ENCODE results near the gene BGN.
A peak's percentile ranks its signal among the peaks of the same experiment; 100 is the strongest.

Gene BGN

DNA sequence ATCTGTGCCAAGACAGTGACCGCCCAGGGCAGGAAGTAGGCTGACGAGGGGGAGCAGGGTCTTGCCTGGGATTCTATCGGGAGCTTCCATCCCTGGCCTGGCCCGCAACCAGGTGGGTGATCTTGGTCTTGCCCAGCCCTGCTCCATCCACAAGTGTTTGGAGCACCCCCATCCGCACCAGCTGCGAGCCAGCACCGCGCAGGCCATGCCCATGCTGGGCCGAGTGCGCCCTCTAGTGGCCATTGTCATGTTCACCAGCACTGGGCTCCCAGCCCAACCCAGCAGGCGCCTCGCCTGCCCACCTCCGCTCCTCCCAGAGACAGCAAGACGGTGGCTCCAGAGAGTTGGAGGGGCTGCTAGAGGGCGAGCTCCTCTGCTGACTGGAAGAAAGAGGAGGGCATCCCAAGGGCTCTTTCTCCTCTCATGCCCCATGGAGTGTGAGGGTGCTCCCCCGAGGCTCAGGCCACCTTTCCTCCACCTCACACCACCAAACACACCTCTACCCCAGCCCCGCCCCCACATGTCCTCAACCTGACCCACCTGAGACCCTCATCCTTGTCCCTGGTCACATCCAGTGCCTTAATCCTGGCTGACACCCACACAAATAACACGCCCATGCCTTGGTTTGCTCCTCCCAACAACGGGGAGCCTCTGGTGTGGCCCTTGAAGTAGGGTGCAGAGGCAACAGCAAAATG, 12.9 kb downstream of the BGN start:
- TF ChIP-seq PAX5 (IDR thresholded peaks at IDR 0.05; ENCODE audit: insufficient read depth, low read length, severe bottlenecking): no peak
- TF ChIP-seq POLR2A (IDR thresholded peaks at IDR 0.05; ENCODE audit: low read depth, low read length): no peak
- TF ChIP-seq SPI1 (IDR thresholded peaks at IDR 0.05; ENCODE audit: low read depth, low read length): no peak
- TF ChIP-seq POLR2AphosphoS5 (IDR thresholded peaks at IDR 0.05; ENCODE audit: low read depth, low read length): no peak
- no peak for TF ChIP-seq TAF1 (IDR thresholded peaks at IDR 0.05; ENCODE audit: low read depth, low read length)
- no peak for TF ChIP-seq POU2F2 (IDR thresholded peaks at IDR 0.05; ENCODE audit: low read depth, low read length)
- DNase-seq (ENCODE audit: insufficient read length, low spot score) (peak; percentile 95), FAIRE-seq (peak; percentile 100)

DNA sequence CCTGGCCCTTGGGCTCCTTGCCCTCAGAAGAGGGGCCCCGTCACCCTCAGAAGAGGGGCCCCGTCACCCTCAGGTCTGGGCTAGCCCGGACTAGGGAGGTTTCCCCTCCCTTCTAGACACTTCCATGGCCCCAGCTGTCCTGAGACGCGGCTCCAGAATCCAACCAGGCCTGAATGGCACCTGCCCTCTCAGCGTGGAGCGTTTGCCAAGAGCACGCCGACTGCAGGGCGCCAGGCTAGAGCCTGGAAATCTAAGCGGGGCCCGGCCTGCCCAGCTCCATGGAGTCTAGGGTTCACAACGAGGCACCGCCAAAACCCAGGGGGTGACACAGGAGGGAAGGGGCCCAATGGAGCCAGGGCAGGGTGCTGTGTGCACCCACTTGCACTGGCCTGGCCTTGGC, 14.8 kb downstream of the BGN start:
- FAIRE-seq (no peak), DNase-seq (ENCODE audit: insufficient read length, low spot score) (no peak)
- TF ChIP-seq POLR2AphosphoS5 (IDR thresholded peaks at IDR 0.05; ENCODE audit: low read depth, low read length) (no peak), POU2F2 (IDR thresholded peaks at IDR 0.05; ENCODE audit: low read depth, low read length) (no peak), TAF1 (IDR thresholded peaks at IDR 0.05; ENCODE audit: low read depth, low read length) (no peak), SPI1 (IDR thresholded peaks at IDR 0.05; ENCODE audit: low read depth, low read length) (no peak), POLR2A (IDR thresholded peaks at IDR 0.05; ENCODE audit: low read depth, low read length) (no peak), PAX5 (IDR thresholded peaks at IDR 0.05; ENCODE audit: insufficient read depth, low read length, severe bottlenecking) (no peak)

DNA sequence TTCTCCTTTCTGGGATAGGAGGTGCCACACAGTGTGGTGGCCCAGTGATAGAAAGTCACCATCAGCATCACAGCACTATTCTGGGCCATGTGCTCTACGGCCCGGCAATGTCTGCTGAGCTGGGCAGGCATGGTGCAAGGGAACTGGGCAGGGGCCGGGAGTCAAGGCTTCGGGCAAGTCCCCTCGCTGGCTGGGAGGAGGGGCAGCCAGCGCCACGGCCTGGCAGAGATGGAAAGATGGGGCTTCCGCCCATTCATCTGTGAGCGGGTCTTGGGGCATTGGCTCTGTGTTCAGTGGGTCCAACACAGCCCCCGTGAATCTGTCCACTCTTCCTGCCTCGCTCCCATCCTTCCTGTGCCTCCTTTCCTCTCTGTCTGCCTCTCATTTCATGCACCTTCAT, 15.6 kb downstream of the BGN start:
- FAIRE-seq (no peak), DNase-seq (ENCODE audit: insufficient read length, low spot score) (no peak)
- no peak for TF ChIP-seq POLR2A (IDR thresholded peaks at IDR 0.05; ENCODE audit: low read depth, low read length)
- TF ChIP-seq SPI1 (IDR thresholded peaks at IDR 0.05; ENCODE audit: low read depth, low read length): no peak
- TF ChIP-seq POLR2AphosphoS5 (IDR thresholded peaks at IDR 0.05; ENCODE audit: low read depth, low read length): no peak
- TF ChIP-seq POU2F2 (IDR thresholded peaks at IDR 0.05; ENCODE audit: low read depth, low read length): no peak
- TF ChIP-seq PAX5 (IDR thresholded peaks at IDR 0.05; ENCODE audit: insufficient read depth, low read length, severe bottlenecking): no peak
- no peak for TF ChIP-seq TAF1 (IDR thresholded peaks at IDR 0.05; ENCODE audit: low read depth, low read length)

DNA sequence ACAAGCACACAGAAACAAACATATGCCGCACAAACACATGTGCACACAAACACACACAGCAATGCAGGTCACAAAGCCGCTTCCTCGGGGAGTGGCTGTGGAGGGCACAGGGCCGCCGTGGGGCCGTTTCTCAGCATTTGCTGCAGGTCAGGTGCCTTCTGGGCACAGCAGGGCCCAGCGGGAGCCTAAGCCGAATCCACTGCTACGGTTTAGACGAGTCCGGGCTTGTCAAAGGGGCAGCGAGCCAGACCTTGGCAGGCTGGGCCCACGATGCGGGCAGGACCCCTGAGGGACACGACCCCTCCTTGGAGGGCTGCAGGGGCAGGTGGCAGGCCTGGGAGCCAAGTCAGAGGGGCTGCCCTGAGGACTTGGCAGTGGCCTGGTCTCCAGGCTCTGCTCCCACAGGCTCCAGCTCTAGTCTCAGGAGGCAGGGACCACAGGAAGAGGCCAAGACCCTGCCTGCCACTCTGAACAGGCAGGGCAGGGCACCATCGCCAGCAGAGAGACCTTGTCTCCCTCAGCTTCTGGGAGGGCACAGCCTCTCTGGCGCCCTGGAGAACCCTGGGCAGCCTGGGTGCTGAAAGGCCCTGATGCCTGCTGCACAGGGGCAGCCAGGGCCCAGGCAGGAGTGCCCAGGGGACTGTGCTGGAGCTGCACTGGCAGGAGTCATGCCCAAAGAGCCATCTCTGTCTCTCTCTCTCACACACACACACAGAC, 17.2 kb downstream of the BGN start:
- TF ChIP-seq POLR2AphosphoS5 (IDR thresholded peaks at IDR 0.05; ENCODE audit: low read depth, low read length) (no peak), TAF1 (IDR thresholded peaks at IDR 0.05; ENCODE audit: low read depth, low read length) (no peak), PAX5 (IDR thresholded peaks at IDR 0.05; ENCODE audit: insufficient read depth, low read length, severe bottlenecking) (no peak), SPI1 (IDR thresholded peaks at IDR 0.05; ENCODE audit: low read depth, low read length) (no peak), POU2F2 (IDR thresholded peaks at IDR 0.05; ENCODE audit: low read depth, low read length) (no peak), POLR2A (IDR thresholded peaks at IDR 0.05; ENCODE audit: low read depth, low read length) (no peak)
- no peak for FAIRE-seq
- no peak for DNase-seq (ENCODE audit: insufficient read length, low spot score)

DNA sequence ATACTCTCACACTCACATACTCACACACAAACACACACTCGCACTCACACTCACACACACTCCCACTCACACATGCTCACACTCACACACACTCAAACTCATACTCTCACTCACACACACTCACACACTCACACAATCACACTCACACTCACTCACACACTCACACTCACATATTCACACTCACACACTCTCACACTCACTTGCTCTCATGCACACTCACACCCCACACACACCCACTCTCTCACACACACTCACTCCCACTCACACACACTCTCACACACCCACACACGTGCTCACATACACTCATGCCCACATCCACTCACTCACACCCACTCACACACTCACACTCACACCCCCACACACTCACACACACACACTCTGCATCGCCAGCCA, 17.7 kb downstream of the BGN start:
- TF ChIP-seq SPI1 (IDR thresholded peaks at IDR 0.05; ENCODE audit: low read depth, low read length): no peak
- TF ChIP-seq PAX5 (IDR thresholded peaks at IDR 0.05; ENCODE audit: insufficient read depth, low read length, severe bottlenecking): no peak
- TF ChIP-seq POLR2AphosphoS5 (IDR thresholded peaks at IDR 0.05; ENCODE audit: low read depth, low read length): no peak
- no peak for TF ChIP-seq POLR2A (IDR thresholded peaks at IDR 0.05; ENCODE audit: low read depth, low read length)
- TF ChIP-seq TAF1 (IDR thresholded peaks at IDR 0.05; ENCODE audit: low read depth, low read length): no peak
- TF ChIP-seq POU2F2 (IDR thresholded peaks at IDR 0.05; ENCODE audit: low read depth, low read length): no peak
- DNase-seq (ENCODE audit: insufficient read length, low spot score): no peak
- peak; percentile 89 for FAIRE-seq

DNA sequence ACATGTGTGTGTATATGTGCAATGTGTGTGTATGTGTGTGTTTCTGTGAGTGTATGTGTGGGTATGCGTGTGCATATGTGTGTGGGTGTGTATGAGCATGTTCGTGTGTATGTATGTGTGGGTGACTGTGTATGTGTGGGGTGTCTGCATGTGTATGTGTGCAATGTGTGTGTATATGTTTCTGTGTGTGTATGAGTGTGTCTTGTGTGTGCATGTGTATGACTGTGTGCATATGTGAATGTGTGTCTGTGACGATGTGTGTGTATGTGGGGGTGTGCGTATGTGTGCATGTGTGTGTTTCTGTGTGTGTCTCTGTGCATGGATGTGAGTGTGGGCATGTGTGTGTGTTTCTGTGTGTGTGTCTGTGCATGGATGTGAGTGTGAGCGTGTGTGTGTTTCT, 18.5 kb downstream of the BGN start:
- DNase-seq (ENCODE audit: insufficient read length, low spot score) (no peak), FAIRE-seq (no peak)
- TF ChIP-seq PAX5 (IDR thresholded peaks at IDR 0.05; ENCODE audit: insufficient read depth, low read length, severe bottlenecking) (no peak), POU2F2 (IDR thresholded peaks at IDR 0.05; ENCODE audit: low read depth, low read length) (no peak), SPI1 (IDR thresholded peaks at IDR 0.05; ENCODE audit: low read depth, low read length) (no peak), POLR2AphosphoS5 (IDR thresholded peaks at IDR 0.05; ENCODE audit: low read depth, low read length) (no peak), POLR2A (IDR thresholded peaks at IDR 0.05; ENCODE audit: low read depth, low read length) (no peak), TAF1 (IDR thresholded peaks at IDR 0.05; ENCODE audit: low read depth, low read length) (no peak)

DNA sequence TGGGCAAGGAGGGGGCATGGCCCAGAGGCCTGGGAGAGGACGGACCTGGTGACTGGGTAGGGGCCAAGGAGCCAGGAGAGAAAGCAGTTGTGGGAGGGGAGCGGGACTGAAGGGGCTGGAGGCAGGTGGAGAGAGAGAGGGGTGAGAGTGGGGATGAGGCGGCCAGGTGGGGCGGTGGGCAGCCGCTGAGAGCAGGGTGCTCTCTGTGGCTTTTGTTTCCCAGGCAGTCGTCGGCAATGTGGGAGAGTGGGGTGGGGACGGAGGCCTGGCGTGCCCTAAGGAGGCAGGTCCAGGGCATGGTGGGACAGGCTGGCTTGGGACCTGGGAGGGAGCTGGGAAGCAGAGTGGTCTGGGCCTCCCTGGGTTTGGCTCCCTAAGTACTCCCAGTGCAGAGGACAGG, 19.5 kb downstream of the BGN start:
- FAIRE-seq: no peak
- no peak for TF ChIP-seq POLR2AphosphoS5 (IDR thresholded peaks at IDR 0.05; ENCODE audit: low read depth, low read length)
- no peak for TF ChIP-seq TAF1 (IDR thresholded peaks at IDR 0.05; ENCODE audit: low read depth, low read length)
- no peak for TF ChIP-seq POU2F2 (IDR thresholded peaks at IDR 0.05; ENCODE audit: low read depth, low read length)
- no peak for TF ChIP-seq SPI1 (IDR thresholded peaks at IDR 0.05; ENCODE audit: low read depth, low read length)
- no peak for TF ChIP-seq PAX5 (IDR thresholded peaks at IDR 0.05; ENCODE audit: insufficient read depth, low read length, severe bottlenecking)
- TF ChIP-seq POLR2A (IDR thresholded peaks at IDR 0.05; ENCODE audit: low read depth, low read length): no peak
- DNase-seq (ENCODE audit: insufficient read length, low spot score): no peak

DNA sequence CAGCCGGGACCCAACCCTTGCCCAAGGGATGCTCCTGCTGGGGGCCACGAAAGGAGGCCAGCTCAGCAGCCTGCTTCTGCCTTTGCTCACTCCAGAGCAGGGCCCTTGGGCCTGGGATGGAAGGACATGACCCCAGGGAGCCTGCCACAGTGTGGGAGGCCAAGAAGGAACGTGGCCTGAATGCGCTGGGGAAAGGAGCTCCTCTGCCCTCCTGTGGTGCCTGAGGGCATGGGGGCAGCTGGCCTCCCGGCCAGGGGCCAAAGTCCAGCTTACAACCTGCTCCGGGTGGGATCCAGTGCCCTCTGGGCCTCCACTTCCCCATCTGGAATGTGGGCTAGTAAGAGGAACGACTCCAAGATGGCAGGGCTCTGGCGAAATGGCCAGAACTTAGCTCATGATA, 20.7 kb downstream of the BGN start:
- no peak for FAIRE-seq
- TF ChIP-seq POU2F2 (IDR thresholded peaks at IDR 0.05; ENCODE audit: low read depth, low read length) (no peak), SPI1 (IDR thresholded peaks at IDR 0.05; ENCODE audit: low read depth, low read length) (no peak), POLR2A (IDR thresholded peaks at IDR 0.05; ENCODE audit: low read depth, low read length) (no peak), TAF1 (IDR thresholded peaks at IDR 0.05; ENCODE audit: low read depth, low read length) (no peak)
- DNase-seq (ENCODE audit: insufficient read length, low spot score): no peak

DNA sequence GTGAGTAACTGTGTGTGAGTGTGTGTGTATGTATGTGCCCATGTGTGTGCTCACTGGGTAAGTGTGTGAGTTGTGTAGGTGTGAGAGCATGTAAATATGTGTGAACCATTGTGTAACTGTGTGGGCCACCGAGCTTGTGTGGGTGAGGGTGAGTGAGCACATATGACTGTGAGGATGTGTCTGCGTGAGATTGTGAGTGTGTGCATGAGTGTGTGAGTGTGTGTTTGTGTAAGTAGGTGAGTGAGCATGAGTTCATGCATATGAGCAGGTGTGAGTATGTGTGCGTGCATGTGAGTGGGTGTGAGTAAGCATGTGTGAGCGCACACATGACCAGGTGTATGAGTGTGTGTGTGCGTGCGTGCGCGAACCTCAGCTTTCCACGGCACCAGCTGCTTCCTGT, 21.3 kb downstream of the BGN start:
- peak; percentile 76 for FAIRE-seq

More for the DNA sequence above, 21.3 kb downstream of the BGN start:
- DNase-seq (ENCODE audit: insufficient read length, low spot score): no peak
- TF ChIP-seq SPI1 (IDR thresholded peaks at IDR 0.05; ENCODE audit: low read depth, low read length) (no peak), POU2F2 (IDR thresholded peaks at IDR 0.05; ENCODE audit: low read depth, low read length) (no peak), TAF1 (IDR thresholded peaks at IDR 0.05; ENCODE audit: low read depth, low read length) (no peak)

Measured in GM12891 (cell line).